Osteocyte (in vitro differentiated cells): ENCODE results near the gene GALNT15. TPM values are rescaled to one million over a fixed set of nuclear protein-coding genes. Genes with fewer than 3 reads are reported as not detected.
A peak's percentile ranks its signal among the peaks of the same experiment; 100 is the strongest.

ENCODE experiments used
- DNase-seq: peaks from one replicate; pipeline ENCODE4 v3.0.0; 2021; ENCODE audit warnings: mixed read lengths; ENCODE audit not compliant: unreplicated experiment; ENCODE audit errors: extremely low spot score
- H3K27ac Mint-ChIP-seq: one replicate; pipeline ENCODE4 v1.8.0; 2021; ENCODE audit warnings: mild to moderate bottlenecking, mixed read lengths; ENCODE audit not compliant: unreplicated experiment
- H3K27me3 Mint-ChIP-seq: one replicate; pipeline ENCODE4 v1.8.0; 2021; ENCODE audit warnings: mixed read lengths; ENCODE audit not compliant: unreplicated experiment
- H3K36me3 Mint-ChIP-seq: one replicate; pipeline ENCODE4 v1.8.0; 2021; ENCODE audit warnings: mixed read lengths; ENCODE audit not compliant: unreplicated experiment
- H3K4me1 Mint-ChIP-seq: one replicate; pipeline ENCODE4 v1.8.0; 2021; ENCODE audit warnings: mixed read lengths; ENCODE audit not compliant: unreplicated experiment
- H3K4me3 Mint-ChIP-seq: one replicate; pipeline ENCODE4 v1.8.0; 2021; ENCODE audit warnings: mild to moderate bottlenecking, moderate library complexity, mixed read lengths; ENCODE audit not compliant: unreplicated experiment
- H3K9me3 Mint-ChIP-seq: one replicate; pipeline ENCODE4 v1.8.0; 2021; ENCODE audit warnings: mixed read lengths; ENCODE audit not compliant: unreplicated experiment
- total RNA-seq: library from RNA; stranded (reverse); gene quantifications from 2 replicates; pipeline ENCODE4 v1.2.1, GENCODE V29; 2021
- TF ChIP-seq, protein P1 (sequence below): fragments of 200-600 bp; sonication (generic); IDR thresholded peaks from 2 replicates; pipeline ENCODE4 v1.5.0; 2021; ENCODE audit warnings: antibody characterized with exemption, mild to moderate bottlenecking, moderate library complexity

The GALNT15 gene
- total RNA-seq, 1 donor from 2014 or later: 0.56 TPM

DNA sequence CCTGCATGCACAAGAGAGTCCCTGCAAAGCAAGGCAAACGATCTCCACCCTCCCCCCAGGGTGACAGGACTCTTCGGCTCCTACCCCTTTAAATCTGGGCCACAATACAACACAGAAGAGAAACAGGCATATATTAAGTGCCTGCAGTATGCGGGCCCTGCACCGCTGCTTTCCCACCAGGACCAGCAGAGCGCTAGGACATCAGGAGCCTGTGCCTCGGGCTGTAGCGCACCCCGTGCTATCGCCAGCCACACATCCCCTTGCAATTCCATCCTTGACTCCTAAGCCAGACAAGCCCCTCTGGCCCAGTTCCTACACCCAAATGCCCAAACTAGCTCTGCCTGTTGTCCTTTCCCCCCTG, 4.1 kb downstream of the GALNT15 start:
- peaks cover 26% of the 10 kb centered on the region for H3K4me1 Mint-ChIP-seq
- TF ChIP-seq, protein P1, sequence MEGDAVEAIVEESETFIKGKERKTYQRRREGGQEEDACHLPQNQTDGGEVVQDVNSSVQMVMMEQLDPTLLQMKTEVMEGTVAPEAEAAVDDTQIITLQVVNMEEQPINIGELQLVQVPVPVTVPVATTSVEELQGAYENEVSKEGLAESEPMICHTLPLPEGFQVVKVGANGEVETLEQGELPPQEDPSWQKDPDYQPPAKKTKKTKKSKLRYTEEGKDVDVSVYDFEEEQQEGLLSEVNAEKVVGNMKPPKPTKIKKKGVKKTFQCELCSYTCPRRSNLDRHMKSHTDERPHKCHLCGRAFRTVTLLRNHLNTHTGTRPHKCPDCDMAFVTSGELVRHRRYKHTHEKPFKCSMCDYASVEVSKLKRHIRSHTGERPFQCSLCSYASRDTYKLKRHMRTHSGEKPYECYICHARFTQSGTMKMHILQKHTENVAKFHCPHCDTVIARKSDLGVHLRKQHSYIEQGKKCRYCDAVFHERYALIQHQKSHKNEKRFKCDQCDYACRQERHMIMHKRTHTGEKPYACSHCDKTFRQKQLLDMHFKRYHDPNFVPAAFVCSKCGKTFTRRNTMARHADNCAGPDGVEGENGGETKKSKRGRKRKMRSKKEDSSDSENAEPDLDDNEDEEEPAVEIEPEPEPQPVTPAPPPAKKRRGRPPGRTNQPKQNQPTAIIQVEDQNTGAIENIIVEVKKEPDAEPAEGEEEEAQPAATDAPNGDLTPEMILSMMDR: no peak
- H3K27me3 Mint-ChIP-seq: no peaks in the 10 kb centered on the region
- no peaks in the 10 kb centered on the region for H3K9me3 Mint-ChIP-seq
- no peak for DNase-seq
- H3K27ac Mint-ChIP-seq: no peak overlapping the region
- no peaks in the 10 kb centered on the region for H3K36me3 Mint-ChIP-seq
- no peak overlapping the region for H3K4me3 Mint-ChIP-seq

DNA sequence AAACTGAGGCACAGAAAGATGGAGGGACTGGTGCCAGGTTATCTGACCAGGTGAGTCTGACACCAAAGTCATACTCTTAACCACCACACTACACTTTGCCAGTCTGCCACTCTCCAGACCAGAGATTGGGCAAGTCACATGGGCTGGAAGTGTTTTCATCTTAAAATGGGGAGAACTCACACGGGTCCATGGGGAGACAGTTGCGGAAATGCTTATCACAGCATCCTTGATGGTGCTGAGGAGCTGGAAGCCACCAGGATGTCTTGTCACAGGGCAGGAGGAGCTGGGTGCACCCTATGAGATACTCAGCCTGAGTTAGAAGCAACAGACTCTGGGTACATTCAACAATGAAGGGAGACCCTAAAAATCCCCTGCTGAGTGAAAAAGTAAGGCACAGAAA, 4.8 kb downstream of the GALNT15 start:
- no peaks in the 10 kb centered on the region for H3K9me3 Mint-ChIP-seq
- TF ChIP-seq, protein P1: no peak
- H3K4me1 Mint-ChIP-seq: peaks cover 25% of the 10 kb centered on the region
- DNase-seq: no peak
- no peak overlapping the region for H3K27ac Mint-ChIP-seq
- H3K4me3 Mint-ChIP-seq: no peak overlapping the region
- H3K27me3 Mint-ChIP-seq: no peaks in the 10 kb centered on the region
- H3K36me3 Mint-ChIP-seq: no peaks in the 10 kb centered on the region

GRCh38 chr3:16179771-16180736, 5.6 kb downstream of the GALNT15 start:
- TF ChIP-seq, protein P1: no peak
- H3K9me3 Mint-ChIP-seq: no peaks in the 10 kb centered on the region
- peaks cover 17% of the 10 kb centered on the region for H3K4me1 Mint-ChIP-seq
- H3K36me3 Mint-ChIP-seq: no peaks in the 10 kb centered on the region
- H3K4me3 Mint-ChIP-seq: no peak overlapping the region
- no peak overlapping the region for H3K27ac Mint-ChIP-seq
- DNase-seq: no peak
- H3K27me3 Mint-ChIP-seq: no peaks in the 10 kb centered on the region

- no peak for DNase-seq
- TF ChIP-seq, protein P1: no peak
- H3K4me3 Mint-ChIP-seq: no peak overlapping the region
- no peaks in the 10 kb centered on the region for H3K36me3 Mint-ChIP-seq
- no peak overlapping the region for H3K27ac Mint-ChIP-seq
- H3K27me3 Mint-ChIP-seq: no peaks in the 10 kb centered on the region
- peaks cover 17% of the 10 kb centered on the region for H3K4me1 Mint-ChIP-seq
- no peaks in the 10 kb centered on the region for H3K9me3 Mint-ChIP-seq
Observed at GRCh38 chr3:16180737-16181134, 6.3 kb downstream of the GALNT15 start.

DNA sequence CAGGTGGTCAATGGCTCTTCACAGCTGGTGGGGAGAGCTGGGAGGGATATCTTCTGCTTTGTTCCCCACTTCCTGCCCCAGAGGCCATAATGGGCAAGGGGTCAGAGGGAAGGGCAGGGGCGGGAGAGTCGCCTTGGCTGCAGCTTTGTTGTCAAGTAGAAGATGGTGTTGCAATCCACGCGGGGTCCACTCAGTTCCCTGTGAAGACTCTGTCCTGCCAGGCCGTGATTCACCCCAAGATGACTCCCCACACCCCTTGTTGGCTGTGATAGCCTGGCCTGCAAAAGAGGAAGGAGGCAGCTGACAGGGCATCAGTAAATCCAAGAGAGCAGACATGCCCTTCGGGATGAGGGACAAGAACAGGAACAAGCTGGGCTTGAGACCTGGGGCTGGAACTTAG, 6.9 kb downstream of the GALNT15 start:
- Mint-ChIP-seq H3K4me1 (peaks cover 17% of the 10 kb centered on the region), H3K27ac (no peak overlapping the region), H3K27me3 (no peaks in the 10 kb centered on the region), H3K36me3 (no peaks in the 10 kb centered on the region), H3K9me3 (no peaks in the 10 kb centered on the region), H3K4me3 (no peak overlapping the region)
- TF ChIP-seq, protein P1: no peak
- peak; percentile 44 for DNase-seq
